ENCODE results near the gene DAPP1.

Gene DAPP1

GRCh38 chr4:99833756-99834155 is 17.1 kb downstream of the DAPP1 start:
- no peak for DNase-seq (ENCODE audit: low spot score)
- TF ChIP-seq CTCF (IDR thresholded peaks at IDR 0.05; ENCODE audit: extremely low read depth, missing control alignments), result no peak

- DNase-seq (ENCODE audit: low spot score), result no peak
- TF ChIP-seq CTCF (IDR thresholded peaks at IDR 0.05; ENCODE audit: extremely low read depth, missing control alignments), result no peak
Measured at GRCh38 chr4:99834569-99834968, 17.9 kb downstream of the DAPP1 start.

- DNase-seq (ENCODE audit: low spot score), result no peak
- TF ChIP-seq CTCF (IDR thresholded peaks at IDR 0.05; ENCODE audit: extremely low read depth, missing control alignments), result no peak
Measured at GRCh38 chr4:99835942-99836341, 19.3 kb downstream of the DAPP1 start.

GRCh38 chr4:99838927-99839326 is 22.3 kb downstream of the DAPP1 start:
- no peak for DNase-seq (ENCODE audit: low spot score)
- no peak for TF ChIP-seq CTCF (IDR thresholded peaks at IDR 0.05; ENCODE audit: extremely low read depth, missing control alignments)

GRCh38 chr4:99841129-99841528 is 24.5 kb downstream of the DAPP1 start:
- no peak for TF ChIP-seq CTCF (IDR thresholded peaks at IDR 0.05; ENCODE audit: extremely low read depth, missing control alignments)
- no peak for DNase-seq (ENCODE audit: low spot score)

GRCh38 chr4:99843413-99843812 is 26.8 kb downstream of the DAPP1 start:
- no peak for TF ChIP-seq CTCF (IDR thresholded peaks at IDR 0.05; ENCODE audit: extremely low read depth, missing control alignments)
- DNase-seq (ENCODE audit: low spot score), result no peak

- TF ChIP-seq CTCF (IDR thresholded peaks at IDR 0.05; ENCODE audit: extremely low read depth, missing control alignments), result no peak
- no peak for DNase-seq (ENCODE audit: low spot score)
Measured at GRCh38 chr4:99844048-99844447, 27.4 kb downstream of the DAPP1 start.
